Measurements from ENCODE around the gene MMAB.

DNA sequence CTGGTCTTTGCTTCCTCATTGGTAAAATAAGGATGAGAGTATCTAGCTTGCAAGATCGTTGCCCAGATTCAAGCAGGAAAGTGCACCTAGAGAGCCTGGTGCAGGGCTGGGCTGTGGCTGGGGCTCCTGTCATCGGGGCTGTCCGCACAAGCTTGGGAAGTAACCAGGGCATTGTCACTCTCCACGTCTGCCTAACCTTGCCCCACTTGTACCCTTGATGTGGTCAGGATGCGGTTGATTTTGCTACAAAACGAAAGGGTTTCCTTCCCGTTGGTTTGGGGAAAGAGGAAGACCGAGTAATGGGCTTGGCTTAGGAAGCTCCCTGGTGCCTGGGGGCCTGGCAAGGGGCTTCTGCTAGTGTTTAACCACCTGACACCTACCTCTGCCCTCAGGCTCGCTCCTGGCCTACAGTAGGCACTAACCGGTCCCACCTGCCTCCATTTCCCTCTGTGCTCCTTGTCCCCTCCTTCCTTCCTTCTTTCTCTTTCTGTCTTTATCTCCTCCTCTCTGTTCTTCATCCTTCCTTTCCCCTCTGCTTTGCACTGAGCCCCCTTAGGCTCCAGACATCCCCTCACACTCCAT is 22.1 kb upstream of the MMAB start:
- TF ChIP-seq, protein P1, sequence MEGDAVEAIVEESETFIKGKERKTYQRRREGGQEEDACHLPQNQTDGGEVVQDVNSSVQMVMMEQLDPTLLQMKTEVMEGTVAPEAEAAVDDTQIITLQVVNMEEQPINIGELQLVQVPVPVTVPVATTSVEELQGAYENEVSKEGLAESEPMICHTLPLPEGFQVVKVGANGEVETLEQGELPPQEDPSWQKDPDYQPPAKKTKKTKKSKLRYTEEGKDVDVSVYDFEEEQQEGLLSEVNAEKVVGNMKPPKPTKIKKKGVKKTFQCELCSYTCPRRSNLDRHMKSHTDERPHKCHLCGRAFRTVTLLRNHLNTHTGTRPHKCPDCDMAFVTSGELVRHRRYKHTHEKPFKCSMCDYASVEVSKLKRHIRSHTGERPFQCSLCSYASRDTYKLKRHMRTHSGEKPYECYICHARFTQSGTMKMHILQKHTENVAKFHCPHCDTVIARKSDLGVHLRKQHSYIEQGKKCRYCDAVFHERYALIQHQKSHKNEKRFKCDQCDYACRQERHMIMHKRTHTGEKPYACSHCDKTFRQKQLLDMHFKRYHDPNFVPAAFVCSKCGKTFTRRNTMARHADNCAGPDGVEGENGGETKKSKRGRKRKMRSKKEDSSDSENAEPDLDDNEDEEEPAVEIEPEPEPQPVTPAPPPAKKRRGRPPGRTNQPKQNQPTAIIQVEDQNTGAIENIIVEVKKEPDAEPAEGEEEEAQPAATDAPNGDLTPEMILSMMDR (IDR thresholded peaks at IDR 0.05): no peak
- TF ChIP-seq EZH2 (IDR thresholded peaks at IDR 0.05): no peak
